Ovary (tissue), 3 donors: ENCODE results near the gene USH2A.

ENCODE experiments used
- EP300 ChIP-seq: sonication (generic); formaldehyde crosslinking; IDR thresholded peaks from one replicate; pipeline ENCODE4 v1.6.1; 2017; ENCODE audit warnings: antibody characterized with exemption
- POLR2A ChIP-seq: fragments of 450-650 bp; IDR thresholded peaks from one replicate; pipeline ENCODE4 v1.6.1; 2017; ENCODE audit warnings: antibody characterized with exemption, mild to moderate bottlenecking, moderate library complexity
- TF ChIP-seq, protein P1 (sequence below), 3 donors: fragments of 450-650 bp in 2 of 3; fragments of 200-600 bp in 1 of 3; IDR thresholded peaks; one replicate each; pipeline versions ENCODE4 v1.5.1 to v1.8.0; 2016 to 2022; ENCODE audit warnings: antibody characterized with exemption in 3 of 3, mild to moderate bottlenecking in 1 of 3
- donor health status: DM: no; HTN: no; CAD: no.

DNA sequence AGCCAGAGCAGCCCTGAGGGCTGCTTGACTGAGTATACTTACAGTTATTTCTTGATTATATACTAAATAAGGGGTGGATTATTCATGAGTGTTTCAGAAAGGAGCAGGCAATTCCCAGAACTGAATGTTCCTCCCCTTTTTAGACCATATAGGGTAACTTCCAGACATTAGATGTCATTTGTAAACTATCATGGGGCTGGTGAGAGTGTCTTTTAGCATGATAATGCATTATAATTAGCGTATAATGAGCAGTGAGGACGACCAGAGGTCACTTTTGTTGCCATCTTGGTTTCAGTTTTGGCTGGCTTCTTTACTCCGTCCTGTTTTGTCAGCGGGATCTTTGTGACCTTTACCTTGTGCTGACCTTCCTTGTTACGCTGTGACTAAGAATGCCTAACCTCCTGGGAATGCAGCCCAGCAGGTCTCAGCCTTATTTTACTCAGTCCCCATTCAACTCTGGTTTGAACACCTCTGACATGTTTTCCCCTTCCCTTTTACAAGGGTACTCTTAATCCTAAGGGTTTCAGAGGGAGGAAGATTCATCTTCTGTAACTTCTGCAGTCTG lies 840.0 kb downstream of the USH2A start:
- TF ChIP-seq, protein P1, sequence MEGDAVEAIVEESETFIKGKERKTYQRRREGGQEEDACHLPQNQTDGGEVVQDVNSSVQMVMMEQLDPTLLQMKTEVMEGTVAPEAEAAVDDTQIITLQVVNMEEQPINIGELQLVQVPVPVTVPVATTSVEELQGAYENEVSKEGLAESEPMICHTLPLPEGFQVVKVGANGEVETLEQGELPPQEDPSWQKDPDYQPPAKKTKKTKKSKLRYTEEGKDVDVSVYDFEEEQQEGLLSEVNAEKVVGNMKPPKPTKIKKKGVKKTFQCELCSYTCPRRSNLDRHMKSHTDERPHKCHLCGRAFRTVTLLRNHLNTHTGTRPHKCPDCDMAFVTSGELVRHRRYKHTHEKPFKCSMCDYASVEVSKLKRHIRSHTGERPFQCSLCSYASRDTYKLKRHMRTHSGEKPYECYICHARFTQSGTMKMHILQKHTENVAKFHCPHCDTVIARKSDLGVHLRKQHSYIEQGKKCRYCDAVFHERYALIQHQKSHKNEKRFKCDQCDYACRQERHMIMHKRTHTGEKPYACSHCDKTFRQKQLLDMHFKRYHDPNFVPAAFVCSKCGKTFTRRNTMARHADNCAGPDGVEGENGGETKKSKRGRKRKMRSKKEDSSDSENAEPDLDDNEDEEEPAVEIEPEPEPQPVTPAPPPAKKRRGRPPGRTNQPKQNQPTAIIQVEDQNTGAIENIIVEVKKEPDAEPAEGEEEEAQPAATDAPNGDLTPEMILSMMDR (IDR thresholded peaks at IDR 0.05): no peak
- no peak for TF ChIP-seq POLR2A
- no peak for TF ChIP-seq EP300
